Neural cell (in vitro differentiated cells): ENCODE measurements around the gene BLOC1S4. TPM values are rescaled to one million over a fixed set of nuclear protein-coding genes. Genes with fewer than 3 reads are reported as not detected.

ENCODE experiments used
- H2AFZ ChIP-seq: fragments of 200-600, 300-800 bp; sonication (generic), shearing (Covaris generic); 2 replicates; pipeline ENCODE4 v1.6.0; 2014; ENCODE audit warnings: low read depth, mild to moderate bottlenecking, antibody characterized with exemption, low read length, moderate library complexity
- H3F3A ChIP-seq: fragments of 200-600 bp; shearing (Covaris generic); 2 replicates; pipeline ENCODE4 v1.6.1; 2016; ENCODE audit warnings: mild to moderate bottlenecking, moderate library complexity, mixed read lengths, antibody characterized with exemption, low read length; ENCODE audit not compliant: insufficient read depth, poor library complexity, severe bottlenecking
- H3K27ac ChIP-seq: fragments of 200-600, 300-800 bp; sonication (generic), shearing (Covaris generic); 2 replicates; pipeline ENCODE4 v1.5.1; 2014; ENCODE audit warnings: mild to moderate bottlenecking, low read length, moderate library complexity
- H3K27me3 ChIP-seq: fragments of 300-800, 200-600 bp; sonication (generic), shearing (Covaris generic); 2 replicates; pipeline ENCODE4 v1.6.0; 2014; ENCODE audit warnings: mild to moderate bottlenecking, low read depth, low read length, moderate library complexity; ENCODE audit not compliant: insufficient read depth
- H3K36me3 ChIP-seq: fragments of 300-800, 200-600 bp; sonication (generic), shearing (Covaris generic); 2 replicates; pipeline ENCODE4 v1.5.1; 2014; ENCODE audit warnings: mild to moderate bottlenecking, antibody characterized with exemption, low read length, moderate library complexity; ENCODE audit not compliant: insufficient read depth
- H3K4me2 ChIP-seq: fragments of 300-800, 200-600 bp; sonication (generic), shearing (Covaris generic); 2 replicates; pipeline ENCODE4 v1.6.0; 2014; ENCODE audit warnings: mild to moderate bottlenecking, low read length
- H3K4me3 ChIP-seq: fragments of 300-800, 200-600 bp; sonication (generic), shearing (Covaris generic); 2 replicates; pipeline ENCODE4 v1.5.1; 2014; ENCODE audit warnings: mild to moderate bottlenecking, low read length, moderate library complexity
- H3K79me2 ChIP-seq: fragments of 200-600 bp; shearing (Covaris generic); replicated peaks from 2 replicates; pipeline ENCODE4 v1.6.0; 2014; ENCODE audit warnings: mild to moderate bottlenecking, low read length, moderate library complexity; ENCODE audit not compliant: insufficient read depth
- H3K9ac ChIP-seq: fragments of 300-800, 200-600 bp; sonication (generic), shearing (Covaris generic); 2 replicates; pipeline ENCODE4 v1.6.1; 2016; ENCODE audit warnings: mild to moderate bottlenecking, low read length, mixed read lengths
- H3K9me2 ChIP-seq: fragments of 200-600 bp; shearing (Covaris generic); 2 replicates; pipeline ENCODE4 v1.6.1; 2016; ENCODE audit warnings: mild to moderate bottlenecking, low read length, mixed read lengths; ENCODE audit not compliant: insufficient read depth
- H3K9me3 ChIP-seq: fragments of 200-600, 300-800 bp; sonication (generic), shearing (Covaris generic); 2 replicates; pipeline ENCODE4 v1.6.1; 2016; ENCODE audit warnings: mild to moderate bottlenecking, mixed run types, low read length, moderate library complexity, mixed read lengths
- H4K20me1 ChIP-seq: fragments of 200-600 bp; shearing (Covaris generic); 2 replicates; pipeline ENCODE4 v1.6.1; 2016; ENCODE audit warnings: mild to moderate bottlenecking, mixed run types; ENCODE audit not compliant: insufficient read depth
- EP300 ChIP-seq: fragments of 450-650 bp; conservative IDR thresholded peaks from 2 replicates; pipeline ENCODE4 v1.6.1; 2014; ENCODE audit warnings: antibody characterized with exemption, mild to moderate bottlenecking, moderate library complexity; ENCODE audit not compliant: poor library complexity, severe bottlenecking
- EZH2 ChIP-seq: fragments of 200-600, 300-800 bp; shearing (Covaris generic), sonication (generic); IDR thresholded peaks from 2 replicates; pipeline ENCODE4 v1.6.1; 2014; ENCODE audit warnings: antibody characterized with exemption, low read length, borderline replicate concordance, mild to moderate bottlenecking; ENCODE audit not compliant: insufficient read depth, poor library complexity, severe bottlenecking
- MXI1 ChIP-seq: fragments of 450-650 bp; conservative IDR thresholded peaks from 2 replicates; pipeline ENCODE4 v1.6.1; 2014; ENCODE audit warnings: antibody characterized with exemption, mild to moderate bottlenecking; ENCODE audit not compliant: poor library complexity, severe bottlenecking
- POLR2AphosphoS5 ChIP-seq: IDR thresholded peaks from 2 replicates; pipeline ENCODE4 v1.6.1; 2012
- RAD21 ChIP-seq: fragments of 450-650 bp; conservative IDR thresholded peaks from 2 replicates; pipeline ENCODE4 v1.6.1; 2014; ENCODE audit warnings: antibody characterized with exemption, mild to moderate bottlenecking, moderate library complexity
- REST ChIP-seq: IDR thresholded peaks from 2 replicates; pipeline ENCODE4 v1.6.1; 2012; ENCODE audit warnings: borderline replicate concordance
- SMC3 ChIP-seq: fragments of 450-650 bp; conservative IDR thresholded peaks from 2 replicates; pipeline ENCODE4 v1.6.1; 2014; ENCODE audit warnings: antibody characterized with exemption, mild to moderate bottlenecking, moderate library complexity; ENCODE audit not compliant: poor library complexity
- TAF1 ChIP-seq: IDR thresholded peaks from 2 replicates; pipeline ENCODE4 v1.6.1; 2012; ENCODE audit warnings: low read depth
- polyA plus RNA-seq: library from polyadenylated mRNA; depleted of rRNA; stranded (reverse); fragments of >200 nt; gene quantifications from 2 replicates; pipeline ENCODE4 v1.2.3, GENCODE V29; 2014
- TF ChIP-seq, protein P1 (sequence below): fragments of 450-650 bp; IDR thresholded peaks from 2 replicates; pipeline ENCODE4 v1.5.1; 2014; ENCODE audit warnings: antibody characterized with exemption, mild to moderate bottlenecking, moderate library complexity; ENCODE audit not compliant: poor library complexity, severe bottlenecking

BLOC1S4 gene
- polyA plus RNA-seq, 1 donor from 2014 or later: 21.2 TPM

DNA sequence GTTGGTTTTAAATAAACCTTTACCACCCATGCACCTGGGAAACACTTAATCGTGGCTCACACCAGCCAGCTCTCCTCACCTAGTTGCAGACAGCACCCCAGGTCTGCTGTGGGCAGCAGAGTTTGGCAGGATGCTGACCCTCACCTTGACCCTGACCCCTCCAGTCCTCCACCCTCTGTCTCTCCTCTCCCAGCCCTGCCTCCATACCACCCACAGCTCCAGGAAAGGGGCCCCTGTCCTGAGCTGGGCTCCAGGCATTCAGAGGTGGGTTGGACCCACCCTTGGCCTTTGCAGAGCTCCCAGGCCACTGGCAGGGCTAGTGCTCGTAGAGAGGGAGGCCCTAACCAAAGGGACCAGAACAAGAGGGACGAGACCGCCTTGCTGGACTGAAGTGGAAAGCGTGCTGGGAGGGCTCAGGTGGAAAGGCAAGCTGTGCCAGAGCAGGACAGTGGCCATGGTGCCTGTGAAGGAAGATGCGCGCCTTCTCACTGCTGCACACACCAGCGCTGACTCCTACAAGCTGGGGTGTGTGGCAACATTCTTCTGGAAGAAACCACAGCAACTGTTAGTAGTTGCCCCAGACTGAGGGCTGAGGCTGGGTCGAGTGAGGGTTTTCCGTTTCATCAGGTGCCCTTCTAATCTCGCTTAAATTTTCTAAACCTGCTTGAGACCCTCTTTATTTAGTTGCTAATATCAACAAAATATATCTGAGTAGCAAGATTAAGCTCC lies 32.9 kb upstream of the BLOC1S4 start:
- TF ChIP-seq EP300: no peak
- TF ChIP-seq, protein P1, sequence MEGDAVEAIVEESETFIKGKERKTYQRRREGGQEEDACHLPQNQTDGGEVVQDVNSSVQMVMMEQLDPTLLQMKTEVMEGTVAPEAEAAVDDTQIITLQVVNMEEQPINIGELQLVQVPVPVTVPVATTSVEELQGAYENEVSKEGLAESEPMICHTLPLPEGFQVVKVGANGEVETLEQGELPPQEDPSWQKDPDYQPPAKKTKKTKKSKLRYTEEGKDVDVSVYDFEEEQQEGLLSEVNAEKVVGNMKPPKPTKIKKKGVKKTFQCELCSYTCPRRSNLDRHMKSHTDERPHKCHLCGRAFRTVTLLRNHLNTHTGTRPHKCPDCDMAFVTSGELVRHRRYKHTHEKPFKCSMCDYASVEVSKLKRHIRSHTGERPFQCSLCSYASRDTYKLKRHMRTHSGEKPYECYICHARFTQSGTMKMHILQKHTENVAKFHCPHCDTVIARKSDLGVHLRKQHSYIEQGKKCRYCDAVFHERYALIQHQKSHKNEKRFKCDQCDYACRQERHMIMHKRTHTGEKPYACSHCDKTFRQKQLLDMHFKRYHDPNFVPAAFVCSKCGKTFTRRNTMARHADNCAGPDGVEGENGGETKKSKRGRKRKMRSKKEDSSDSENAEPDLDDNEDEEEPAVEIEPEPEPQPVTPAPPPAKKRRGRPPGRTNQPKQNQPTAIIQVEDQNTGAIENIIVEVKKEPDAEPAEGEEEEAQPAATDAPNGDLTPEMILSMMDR: no peak
- no peak for TF ChIP-seq SMC3
- no peak for TF ChIP-seq EZH2
- Histone ChIP-seq H3K9ac (no peak overlapping the region), H3K27me3 (no peaks in the 10 kb centered on the region), H3K36me3 (no peaks in the 10 kb centered on the region), H3F3A (no peaks in the 10 kb centered on the region), H3K79me2 (no peaks in the 10 kb centered on the region), H3K4me2 (no peak overlapping the region), H3K9me2 (no peaks in the 10 kb centered on the region), H3K9me3 (no peaks in the 10 kb centered on the region), H3K4me3 (no peak overlapping the region), H2AFZ (no peak overlapping the region), H3K27ac (no peak overlapping the region), H4K20me1 (no peaks in the 10 kb centered on the region)

DNA sequence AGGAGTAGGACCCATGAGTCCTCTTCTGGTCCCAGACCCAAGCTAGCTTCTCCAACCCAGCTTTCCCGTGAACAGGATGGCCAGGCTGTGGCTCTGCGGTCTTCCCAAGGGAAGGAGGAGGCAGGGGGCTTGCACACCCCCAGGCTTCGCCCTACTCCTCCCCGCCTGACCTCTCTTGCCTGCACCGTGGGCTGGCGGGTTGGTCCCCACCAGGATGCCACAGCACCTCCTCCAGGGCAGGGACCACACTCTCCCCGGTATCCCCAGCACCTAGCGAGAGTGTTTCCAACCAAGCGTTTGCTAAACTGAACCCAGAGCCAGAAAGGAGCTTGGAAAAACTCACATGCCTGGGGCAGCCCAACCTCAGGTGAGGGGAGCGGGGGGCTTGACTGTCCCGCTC lies 31.3 kb upstream of the BLOC1S4 start:
- Histone ChIP-seq H4K20me1 (no peaks in the 10 kb centered on the region), H3K9me2 (no peaks in the 10 kb centered on the region), H3K27ac (no peak overlapping the region), H3K36me3 (no peaks in the 10 kb centered on the region), H3K4me3 (no peak overlapping the region), H3F3A (no peaks in the 10 kb centered on the region), H2AFZ (no peak overlapping the region), H3K9ac (no peak overlapping the region), H3K79me2 (no peaks in the 10 kb centered on the region), H3K27me3 (no peaks in the 10 kb centered on the region), H3K9me3 (no peaks in the 10 kb centered on the region), H3K4me2 (no peak overlapping the region)
- TF ChIP-seq MXI1 (no peak), EP300 (no peak), POLR2AphosphoS5 (no peak), EZH2 (no peak), TAF1 (no peak), REST (no peak), SMC3 (no peak), RAD21 (no peak)
- TF ChIP-seq, protein P1: no peak
